Measurements from ENCODE around the gene ARHGAP21.

Gene ARHGAP21

GRCh38 chr10:24579448-24579847 lies 144.2 kb downstream of the ARHGAP21 start:
- no peaks in the 10 kb centered on the region for H3K4me1 Mint-ChIP-seq
- H3K9me3 Mint-ChIP-seq: no peaks in the 10 kb centered on the region
- peaks cover 8% of the 10 kb centered on the region for H3K27me3 Mint-ChIP-seq
- DNase-seq: no peak
- no peak overlapping the region for H3K4me3 Mint-ChIP-seq
- CTCF ChIA-PET: interaction anchor here (1.5 kb wide), 2 partner anchors 36 to 38 kb away, joined by 3 read pairs; no protein-coding TSS in a partner anchor
- H3K27ac Mint-ChIP-seq: no peak overlapping the region
- H3K36me3 Mint-ChIP-seq: peaks cover 2% of the 10 kb centered on the region

GRCh38 chr10:24575481-24576002 lies 148.1 kb downstream of the ARHGAP21 start:
- Mint-ChIP-seq H3K4me1 (no peaks in the 10 kb centered on the region), H3K9me3 (no peaks in the 10 kb centered on the region), H3K27ac (no peak overlapping the region), H3K27me3 (peaks cover 24% of the 10 kb centered on the region), H3K36me3 (no peaks in the 10 kb centered on the region), H3K4me3 (no peak overlapping the region)
- CTCF ChIA-PET: interaction anchor here (0.7 to 0.9 kb wide), 2 partner anchors 11 to 13 kb away, joined by 3 read pairs; no protein-coding TSS in a partner anchor
- DNase-seq: no peak

- H3K27ac Mint-ChIP-seq: no peak overlapping the region
- no peaks in the 10 kb centered on the region for H3K4me1 Mint-ChIP-seq
- no peaks in the 10 kb centered on the region for H3K9me3 Mint-ChIP-seq
- CTCF ChIA-PET: no interaction called here
- no peak overlapping the region for H3K4me3 Mint-ChIP-seq
- no peaks in the 10 kb centered on the region for H3K36me3 Mint-ChIP-seq
- no peak for DNase-seq
- peaks cover 33% of the 10 kb centered on the region for H3K27me3 Mint-ChIP-seq
These were observed 149.0 kb downstream of the ARHGAP21 start for GRCh38 chr10:24574578-24575155.

- no peaks in the 10 kb centered on the region for H3K4me1 Mint-ChIP-seq
- H3K27ac Mint-ChIP-seq: no peak overlapping the region
- DNase-seq: no peak
- CTCF ChIA-PET: no interaction called here
- no peak overlapping the region for H3K4me3 Mint-ChIP-seq
- no peaks in the 10 kb centered on the region for H3K36me3 Mint-ChIP-seq
- H3K9me3 Mint-ChIP-seq: no peaks in the 10 kb centered on the region
- peaks cover 33% of the 10 kb centered on the region for H3K27me3 Mint-ChIP-seq
These were observed 149.5 kb downstream of the ARHGAP21 start for GRCh38 chr10:24574161-24574560.

- no peak overlapping the region for H3K27ac Mint-ChIP-seq
- CTCF ChIA-PET: interaction anchor here (1.1 kb wide), 1 partner anchor 509 kb away, joined by 3 read pairs; no protein-coding TSS in a partner anchor
- no peaks in the 10 kb centered on the region for H3K36me3 Mint-ChIP-seq
- no peak overlapping the region for H3K4me3 Mint-ChIP-seq
- no peak for DNase-seq
- no peaks in the 10 kb centered on the region for H3K4me1 Mint-ChIP-seq
- H3K27me3 Mint-ChIP-seq: peaks cover 33% of the 10 kb centered on the region
- no peaks in the 10 kb centered on the region for H3K9me3 Mint-ChIP-seq
These were observed 151.7 kb downstream of the ARHGAP21 start for GRCh38 chr10:24571870-24572450.

- Mint-ChIP-seq H3K4me1 (no peaks in the 10 kb centered on the region), H3K27me3 (peaks cover 33% of the 10 kb centered on the region), H3K27ac (no peak overlapping the region), H3K36me3 (no peaks in the 10 kb centered on the region), H3K9me3 (no peaks in the 10 kb centered on the region), H3K4me3 (no peak overlapping the region)
- CTCF ChIA-PET: no interaction called here
- DNase-seq: no peak
These were observed 152.8 kb downstream of the ARHGAP21 start for GRCh38 chr10:24570658-24571426.

GRCh38 chr10:24569828-24570657 lies 153.6 kb downstream of the ARHGAP21 start:
- Mint-ChIP-seq H3K4me1 (no peaks in the 10 kb centered on the region), H3K9me3 (no peaks in the 10 kb centered on the region), H3K27me3 (peaks cover 28% of the 10 kb centered on the region), H3K36me3 (no peaks in the 10 kb centered on the region), H3K4me3 (no peak overlapping the region), H3K27ac (no peak overlapping the region)
- CTCF ChIA-PET: no interaction called here
- no peak for DNase-seq

- DNase-seq: no peak
- no peak overlapping the region for H3K27ac Mint-ChIP-seq
- H3K4me1 Mint-ChIP-seq: no peaks in the 10 kb centered on the region
- H3K9me3 Mint-ChIP-seq: no peaks in the 10 kb centered on the region
- H3K27me3 Mint-ChIP-seq: peaks cover 24% of the 10 kb centered on the region
- H3K36me3 Mint-ChIP-seq: no peaks in the 10 kb centered on the region
- CTCF ChIA-PET: no interaction called here
- no peak overlapping the region for H3K4me3 Mint-ChIP-seq
These were observed 154.3 kb downstream of the ARHGAP21 start for GRCh38 chr10:24569330-24569796.

- H3K9me3 Mint-ChIP-seq: no peaks in the 10 kb centered on the region
- H3K4me3 Mint-ChIP-seq: no peak overlapping the region
- H3K36me3 Mint-ChIP-seq: no peaks in the 10 kb centered on the region
- CTCF ChIA-PET: no interaction called here
- no peak overlapping the region for H3K27ac Mint-ChIP-seq
- H3K4me1 Mint-ChIP-seq: no peaks in the 10 kb centered on the region
- no peak for DNase-seq
- H3K27me3 Mint-ChIP-seq: peaks cover 22% of the 10 kb centered on the region
These were observed 155.6 kb downstream of the ARHGAP21 start for GRCh38 chr10:24568042-24568441.

GRCh38 chr10:24561453-24561852 lies 162.2 kb downstream of the ARHGAP21 start:
- H3K9me3 Mint-ChIP-seq: no peaks in the 10 kb centered on the region
- CTCF ChIA-PET: no interaction called here
- no peak overlapping the region for H3K27ac Mint-ChIP-seq
- H3K36me3 Mint-ChIP-seq: no peaks in the 10 kb centered on the region
- peaks cover 5% of the 10 kb centered on the region for H3K27me3 Mint-ChIP-seq
- no peak overlapping the region for H3K4me3 Mint-ChIP-seq
- H3K4me1 Mint-ChIP-seq: peaks cover 6% of the 10 kb centered on the region
- no peak for DNase-seq

- CTCF ChIA-PET: interaction anchor here (0.6 to 2.6 kb wide), 7 partner anchors 10 to 1089 kb away, joined by 3 to 15 read pairs (median 3); no protein-coding TSS in a partner anchor
- no peaks in the 10 kb centered on the region for H3K9me3 Mint-ChIP-seq
- H3K4me1 Mint-ChIP-seq: peaks cover 6% of the 10 kb centered on the region
- H3K36me3 Mint-ChIP-seq: no peaks in the 10 kb centered on the region
- no peak overlapping the region for H3K27ac Mint-ChIP-seq
- DNase-seq: no peak
- peaks cover 8% of the 10 kb centered on the region for H3K27me3 Mint-ChIP-seq
- no peak overlapping the region for H3K4me3 Mint-ChIP-seq
These were observed 166.6 kb downstream of the ARHGAP21 start for GRCh38 chr10:24556750-24557742.

GRCh38 chr10:24556126-24556749 lies 167.4 kb downstream of the ARHGAP21 start:
- no peak for DNase-seq
- Mint-ChIP-seq H3K4me3 (no peak overlapping the region), H3K27me3 (peaks cover 8% of the 10 kb centered on the region), H3K4me1 (peaks cover 6% of the 10 kb centered on the region), H3K9me3 (no peaks in the 10 kb centered on the region), H3K27ac (no peak overlapping the region), H3K36me3 (no peaks in the 10 kb centered on the region)
- CTCF ChIA-PET: interaction anchor here (0.8 kb wide), 1 partner anchor 38 kb away, joined by 3 read pairs; no protein-coding TSS in a partner anchor

Measured in activated naive CD4-positive, alpha-beta T cell treated with anti-CD3 and anti-CD28 coated beads, Interleukin-2, amount 10 ng/mL, durations not matched to agents 7 days and 5 days (primary cell).